ENCODE results near the gene SMIM10L2A.

SMIM10L2A gene

DNA sequence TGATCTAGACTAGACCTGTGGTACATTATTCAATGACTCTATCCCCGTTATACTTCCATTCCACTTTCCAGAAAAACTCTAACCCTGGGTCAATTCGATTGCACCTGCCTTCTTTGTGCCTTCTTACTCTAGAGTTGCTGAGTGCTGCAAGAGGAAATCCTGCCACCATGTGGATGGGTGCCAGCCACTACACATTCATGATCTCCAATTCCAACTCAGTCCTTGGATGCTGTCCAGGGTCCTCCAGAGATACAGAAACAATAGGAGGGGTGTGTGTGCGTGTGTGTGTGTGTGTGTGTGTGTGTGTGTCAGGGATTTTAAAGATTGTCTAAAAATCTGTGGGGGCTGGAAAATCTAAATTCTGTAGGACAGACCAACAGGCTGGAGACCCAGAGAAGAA lies 55.8 kb downstream of the SMIM10L2A start (continued):
- TF ChIP-seq KLF9 (tag by site-specific recombination; IDR thresholded peaks at IDR 0.05; ENCODE audit: low read depth) (peak; percentile 37; the same call in 1 of the 2 replicates), ZNF639 (tag by site-specific recombination; IDR thresholded peaks at IDR 0.05) (no peak), GLI2 (tag by site-specific recombination; IDR thresholded peaks at IDR 0.05; ENCODE audit: borderline replicate concordance, low read depth) (no peak), ZNF132 (tag by site-specific recombination; IDR thresholded peaks at IDR 0.05; ENCODE audit: borderline replicate concordance) (no peak), ZNF24 (tag by site-specific recombination; IDR thresholded peaks at IDR 0.05) (no peak), ZNF518A (tag by site-specific recombination; conservative IDR thresholded peaks at IDR 0.05; ENCODE audit: low read depth) (no peak), ZNF10 (tag by site-specific recombination; IDR thresholded peaks at IDR 0.05) (no peak), INSM2 (tag by site-specific recombination; IDR thresholded peaks at IDR 0.05) (no peak), ZIC2 (tag by site-specific recombination; IDR thresholded peaks at IDR 0.05) (no peak), ZNF654 (tag by site-specific recombination; IDR thresholded peaks at IDR 0.05; ENCODE audit: low read depth) (peak; percentile 95), ZNF133 (tag by site-specific recombination; IDR thresholded peaks at IDR 0.05) (no peak), FEZF1 (tag by site-specific recombination; IDR thresholded peaks at IDR 0.05) (no peak), ZNF501 (tag by site-specific recombination; IDR thresholded peaks at IDR 0.05) (no peak), SP3 (tag by site-specific recombination; IDR thresholded peaks at IDR 0.05) (no peak), ZNF121 (tag by site-specific recombination; IDR thresholded peaks at IDR 0.05) (no peak), ZNF621 (tag by site-specific recombination; IDR thresholded peaks at IDR 0.05) (no peak), SCRT1 (tag by site-specific recombination; IDR thresholded peaks at IDR 0.05; ENCODE audit: borderline replicate concordance) (no peak), ZNF335 (tag by site-specific recombination; conservative IDR thresholded peaks at IDR 0.05) (0 out of 2 replicates have a peak, but pooled peaks have one; percentile 37), ZNF214 (tag by site-specific recombination; IDR thresholded peaks at IDR 0.05; ENCODE audit: borderline replicate concordance) (no peak), ZNF704 (tag by site-specific recombination; IDR thresholded peaks at IDR 0.05) (no peak), ZNF768 (tag by site-specific recombination; IDR thresholded peaks at IDR 0.05) (no peak)
- TF ChIP-seq, protein P1, sequence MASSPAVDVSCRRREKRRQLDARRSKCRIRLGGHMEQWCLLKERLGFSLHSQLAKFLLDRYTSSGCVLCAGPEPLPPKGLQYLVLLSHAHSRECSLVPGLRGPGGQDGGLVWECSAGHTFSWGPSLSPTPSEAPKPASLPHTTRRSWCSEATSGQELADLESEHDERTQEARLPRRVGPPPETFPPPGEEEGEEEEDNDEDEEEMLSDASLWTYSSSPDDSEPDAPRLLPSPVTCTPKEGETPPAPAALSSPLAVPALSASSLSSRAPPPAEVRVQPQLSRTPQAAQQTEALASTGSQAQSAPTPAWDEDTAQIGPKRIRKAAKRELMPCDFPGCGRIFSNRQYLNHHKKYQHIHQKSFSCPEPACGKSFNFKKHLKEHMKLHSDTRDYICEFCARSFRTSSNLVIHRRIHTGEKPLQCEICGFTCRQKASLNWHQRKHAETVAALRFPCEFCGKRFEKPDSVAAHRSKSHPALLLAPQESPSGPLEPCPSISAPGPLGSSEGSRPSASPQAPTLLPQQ (tag by site-specific recombination; IDR thresholded peaks at IDR 0.05) = peak; percentile 80
- TF ChIP-seq, protein P2, sequence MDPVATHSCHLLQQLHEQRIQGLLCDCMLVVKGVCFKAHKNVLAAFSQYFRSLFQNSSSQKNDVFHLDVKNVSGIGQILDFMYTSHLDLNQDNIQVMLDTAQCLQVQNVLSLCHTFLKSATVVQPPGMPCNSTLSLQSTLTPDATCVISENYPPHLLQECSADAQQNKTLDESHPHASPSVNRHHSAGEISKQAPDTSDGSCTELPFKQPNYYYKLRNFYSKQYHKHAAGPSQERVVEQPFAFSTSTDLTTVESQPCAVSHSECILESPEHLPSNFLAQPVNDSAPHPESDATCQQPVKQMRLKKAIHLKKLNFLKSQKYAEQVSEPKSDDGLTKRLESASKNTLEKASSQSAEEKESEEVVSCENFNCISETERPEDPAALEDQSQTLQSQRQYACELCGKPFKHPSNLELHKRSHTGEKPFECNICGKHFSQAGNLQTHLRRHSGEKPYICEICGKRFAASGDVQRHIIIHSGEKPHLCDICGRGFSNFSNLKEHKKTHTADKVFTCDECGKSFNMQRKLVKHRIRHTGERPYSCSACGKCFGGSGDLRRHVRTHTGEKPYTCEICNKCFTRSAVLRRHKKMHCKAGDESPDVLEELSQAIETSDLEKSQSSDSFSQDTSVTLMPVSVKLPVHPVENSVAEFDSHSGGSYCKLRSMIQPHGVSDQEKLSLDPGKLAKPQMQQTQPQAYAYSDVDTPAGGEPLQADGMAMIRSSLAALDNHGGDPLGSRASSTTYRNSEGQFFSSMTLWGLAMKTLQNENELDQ (tag by site-specific recombination; IDR thresholded peaks at IDR 0.05; ENCODE audit: low read depth) = no peak
- TF ChIP-seq, protein P3, sequence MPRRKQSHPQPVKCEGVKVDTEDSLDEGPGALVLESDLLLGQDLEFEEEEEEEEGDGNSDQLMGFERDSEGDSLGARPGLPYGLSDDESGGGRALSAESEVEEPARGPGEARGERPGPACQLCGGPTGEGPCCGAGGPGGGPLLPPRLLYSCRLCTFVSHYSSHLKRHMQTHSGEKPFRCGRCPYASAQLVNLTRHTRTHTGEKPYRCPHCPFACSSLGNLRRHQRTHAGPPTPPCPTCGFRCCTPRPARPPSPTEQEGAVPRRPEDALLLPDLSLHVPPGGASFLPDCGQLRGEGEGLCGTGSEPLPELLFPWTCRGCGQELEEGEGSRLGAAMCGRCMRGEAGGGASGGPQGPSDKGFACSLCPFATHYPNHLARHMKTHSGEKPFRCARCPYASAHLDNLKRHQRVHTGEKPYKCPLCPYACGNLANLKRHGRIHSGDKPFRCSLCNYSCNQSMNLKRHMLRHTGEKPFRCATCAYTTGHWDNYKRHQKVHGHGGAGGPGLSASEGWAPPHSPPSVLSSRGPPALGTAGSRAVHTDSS (tag by site-specific recombination; IDR thresholded peaks at IDR 0.05) = no peak

All from HEK293 (cell line).